ENCODE data around the gene LTA4H.

Gene LTA4H

DNA sequence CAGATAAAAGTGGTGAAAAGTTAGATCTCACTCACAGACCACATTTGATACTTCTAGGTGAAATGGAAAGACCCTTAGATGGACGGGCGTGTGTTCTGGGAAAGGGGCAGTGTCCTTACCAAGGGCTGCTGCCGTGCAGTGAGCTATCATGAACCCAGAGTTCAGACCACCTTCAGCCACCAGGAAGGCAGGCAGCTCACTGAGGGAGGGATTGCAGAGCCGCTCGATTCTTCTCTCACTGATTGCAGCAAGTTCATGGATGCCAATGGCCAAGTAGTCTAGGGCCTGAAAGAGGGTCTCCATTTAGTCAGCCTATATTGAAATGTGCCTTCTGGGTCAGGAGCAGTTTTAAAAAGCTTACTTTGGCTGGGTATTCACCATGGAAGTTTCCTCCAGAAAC is 55.0 kb downstream of the LTA4H start:
- Histone ChIP-seq H3K36me3 (replicated peaks) (no peaks in the 10 kb centered on the region), H3K27me3 (replicated peaks) (no peaks in the 10 kb centered on the region), H3K27ac (no peak overlapping the region), H3K4me3 (ENCODE audit: low read depth, low read length) (no peak overlapping the region)
- no peak for DNase-seq
- in situ Hi-C loops (cut with HindIII; ENCODE audit: low pct_ligation_motif_present, low sequenced_read_pairs): no loop called here
- TF ChIP-seq, protein P1, sequence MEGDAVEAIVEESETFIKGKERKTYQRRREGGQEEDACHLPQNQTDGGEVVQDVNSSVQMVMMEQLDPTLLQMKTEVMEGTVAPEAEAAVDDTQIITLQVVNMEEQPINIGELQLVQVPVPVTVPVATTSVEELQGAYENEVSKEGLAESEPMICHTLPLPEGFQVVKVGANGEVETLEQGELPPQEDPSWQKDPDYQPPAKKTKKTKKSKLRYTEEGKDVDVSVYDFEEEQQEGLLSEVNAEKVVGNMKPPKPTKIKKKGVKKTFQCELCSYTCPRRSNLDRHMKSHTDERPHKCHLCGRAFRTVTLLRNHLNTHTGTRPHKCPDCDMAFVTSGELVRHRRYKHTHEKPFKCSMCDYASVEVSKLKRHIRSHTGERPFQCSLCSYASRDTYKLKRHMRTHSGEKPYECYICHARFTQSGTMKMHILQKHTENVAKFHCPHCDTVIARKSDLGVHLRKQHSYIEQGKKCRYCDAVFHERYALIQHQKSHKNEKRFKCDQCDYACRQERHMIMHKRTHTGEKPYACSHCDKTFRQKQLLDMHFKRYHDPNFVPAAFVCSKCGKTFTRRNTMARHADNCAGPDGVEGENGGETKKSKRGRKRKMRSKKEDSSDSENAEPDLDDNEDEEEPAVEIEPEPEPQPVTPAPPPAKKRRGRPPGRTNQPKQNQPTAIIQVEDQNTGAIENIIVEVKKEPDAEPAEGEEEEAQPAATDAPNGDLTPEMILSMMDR (IDR thresholded peaks at IDR 0.05; ENCODE audit: low read depth, low read length, missing control alignments): no peak

DNA sequence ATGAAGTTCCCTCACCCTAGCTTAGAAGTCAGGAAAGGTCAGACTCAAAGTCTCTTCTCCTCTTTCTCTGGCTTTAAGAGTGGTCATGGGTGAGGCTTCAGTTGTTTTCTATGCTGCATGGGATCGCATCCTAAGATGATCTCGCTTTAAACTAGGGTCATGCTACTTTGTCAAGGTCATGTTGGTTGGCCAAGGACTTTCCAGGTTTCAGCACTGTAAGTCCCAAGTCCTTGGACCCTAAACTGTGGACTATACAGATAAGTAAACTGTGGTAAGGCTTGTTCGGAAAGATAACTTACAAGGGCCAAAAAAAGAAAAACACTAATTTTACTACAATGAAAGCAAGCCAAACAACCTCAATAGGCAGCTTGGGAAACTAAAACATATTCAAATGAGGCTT is 56.6 kb downstream of the LTA4H start:
- Histone ChIP-seq H3K4me3 (ENCODE audit: low read depth, low read length) (no peak overlapping the region), H3K36me3 (replicated peaks) (no peaks in the 10 kb centered on the region), H3K27ac (no peak overlapping the region), H3K27me3 (replicated peaks) (no peaks in the 10 kb centered on the region)
- in situ Hi-C loops (cut with HindIII; ENCODE audit: low pct_ligation_motif_present, low sequenced_read_pairs): no loop called here
- DNase-seq: no peak
- TF ChIP-seq, protein P1 (IDR thresholded peaks at IDR 0.05; ENCODE audit: low read depth, low read length, missing control alignments): no peak

DNA sequence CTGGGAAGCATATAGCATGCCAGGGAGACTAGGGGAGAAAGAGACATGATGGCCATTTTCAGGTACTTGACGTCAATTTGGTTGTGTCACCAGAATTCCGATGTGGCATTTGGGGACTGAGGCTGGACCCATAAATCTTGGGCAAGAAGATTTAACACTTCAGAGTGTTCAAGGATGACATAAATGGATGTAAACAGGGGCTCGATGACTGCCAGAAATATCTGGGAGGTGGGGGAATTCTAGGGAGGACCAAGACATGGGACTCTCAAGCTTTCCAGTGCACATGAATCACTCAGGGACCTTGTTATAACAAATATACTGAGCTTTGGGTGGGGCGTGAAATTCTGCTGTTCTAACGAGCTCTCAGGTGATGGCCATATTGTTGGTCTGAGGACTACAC is 57.0 kb downstream of the LTA4H start:
- no peak for DNase-seq
- no peaks in the 10 kb centered on the region for H3K36me3 ChIP-seq (replicated peaks)
- no peaks in the 10 kb centered on the region for H3K27me3 ChIP-seq (replicated peaks)
- H3K27ac ChIP-seq: no peak overlapping the region
- in situ Hi-C loops (cut with HindIII; ENCODE audit: low pct_ligation_motif_present, low sequenced_read_pairs): no loop called here
- H3K4me3 ChIP-seq (ENCODE audit: low read depth, low read length): no peak overlapping the region
- TF ChIP-seq, protein P1 (IDR thresholded peaks at IDR 0.05; ENCODE audit: low read depth, low read length, missing control alignments): no peak

DNA sequence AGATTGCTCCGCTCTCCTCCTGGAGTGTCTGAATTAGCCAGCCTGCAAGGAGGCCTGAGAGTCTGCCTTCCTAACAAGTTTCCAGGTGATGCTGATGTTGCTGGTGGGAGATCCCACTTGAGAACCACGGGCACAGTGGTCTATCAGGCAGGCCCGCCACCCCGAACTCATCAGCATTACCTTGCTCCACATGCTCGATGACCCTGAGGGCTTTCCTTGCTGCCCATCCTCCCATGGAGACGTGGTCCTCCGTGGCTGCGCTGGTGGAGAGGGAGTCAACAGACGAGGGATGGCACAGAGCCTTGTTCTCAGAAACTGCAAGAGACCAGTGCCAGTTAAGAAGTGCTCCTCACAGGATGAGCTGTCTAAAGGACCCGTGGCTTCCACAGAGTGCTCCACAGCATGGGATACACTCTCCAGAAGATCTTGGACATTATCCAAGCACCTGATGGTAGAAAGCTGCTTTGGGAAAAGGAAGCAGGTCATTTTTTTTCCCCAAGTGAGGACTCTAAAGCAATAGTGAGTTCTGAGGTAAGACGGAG is 57.6 kb downstream of the LTA4H start:
- Histone ChIP-seq H3K4me3 (ENCODE audit: low read depth, low read length) (no peak overlapping the region), H3K36me3 (replicated peaks) (no peaks in the 10 kb centered on the region), H3K27me3 (replicated peaks) (no peaks in the 10 kb centered on the region), H3K27ac (no peak overlapping the region)
- in situ Hi-C loops (cut with HindIII; ENCODE audit: low pct_ligation_motif_present, low sequenced_read_pairs): no loop called here
- TF ChIP-seq, protein P1 (IDR thresholded peaks at IDR 0.05; ENCODE audit: low read depth, low read length, missing control alignments): no peak
- DNase-seq: no peak

DNA sequence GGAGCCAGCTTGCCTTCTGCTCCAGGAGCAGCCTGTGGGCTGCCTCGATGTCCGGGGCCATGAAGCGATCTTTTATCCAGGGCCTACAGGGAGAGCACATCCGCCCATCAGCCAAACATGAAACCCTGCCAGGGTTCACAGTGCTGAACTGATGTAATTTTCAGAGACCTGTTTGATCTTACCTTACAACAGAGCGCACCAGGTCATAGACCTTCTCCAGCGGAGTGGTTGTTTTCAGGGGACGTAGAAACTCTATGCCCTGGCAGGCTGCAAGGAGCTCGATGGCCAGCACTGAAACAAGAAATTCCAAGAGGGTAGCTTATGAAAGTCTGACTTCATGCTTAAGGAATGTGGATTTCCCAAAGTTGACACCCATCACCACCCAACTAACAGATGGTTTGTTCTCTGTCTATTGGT is 59.0 kb downstream of the LTA4H start:
- in situ Hi-C loops (cut with HindIII; ENCODE audit: low pct_ligation_motif_present, low sequenced_read_pairs): no loop called here
- Histone ChIP-seq H3K27me3 (replicated peaks) (no peaks in the 10 kb centered on the region), H3K27ac (no peak overlapping the region), H3K36me3 (replicated peaks) (no peaks in the 10 kb centered on the region), H3K4me3 (ENCODE audit: low read depth, low read length) (no peak overlapping the region)
- DNase-seq: no peak
- TF ChIP-seq, protein P1 (IDR thresholded peaks at IDR 0.05; ENCODE audit: low read depth, low read length, missing control alignments): no peak

DNA sequence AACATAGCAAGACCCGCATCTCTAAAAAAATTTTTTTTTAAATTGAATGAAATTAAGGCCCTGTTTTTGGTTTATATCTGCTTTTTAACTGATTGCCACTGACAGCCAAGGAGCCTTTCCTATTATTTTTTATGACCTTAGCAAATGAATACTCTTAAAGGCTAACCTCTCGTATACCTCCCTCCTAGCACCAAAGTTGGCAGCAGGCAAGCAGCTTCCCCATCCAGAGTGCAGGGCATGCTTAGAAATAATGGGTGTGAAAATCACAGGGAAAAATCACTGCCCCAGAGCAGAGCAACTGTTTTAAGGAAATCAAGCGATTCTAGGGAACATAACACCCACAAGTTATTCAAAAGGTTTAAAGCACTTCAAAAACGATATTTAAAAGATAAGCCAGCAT is 59.9 kb downstream of the LTA4H start:
- in situ Hi-C loops (cut with HindIII; ENCODE audit: low pct_ligation_motif_present, low sequenced_read_pairs): no loop called here
- Histone ChIP-seq H3K36me3 (replicated peaks) (no peaks in the 10 kb centered on the region), H3K27me3 (replicated peaks) (no peaks in the 10 kb centered on the region), H3K27ac (no peak overlapping the region), H3K4me3 (ENCODE audit: low read depth, low read length) (no peak overlapping the region)
- DNase-seq: no peak
- TF ChIP-seq, protein P1 (IDR thresholded peaks at IDR 0.05; ENCODE audit: low read depth, low read length, missing control alignments): no peak
